ENCODE measurements around the gene ZBED5. TPM values are rescaled to one million over a fixed set of nuclear protein-coding genes. Genes with fewer than 3 reads are reported as not detected.

Gene ZBED5
- total and polyA plus RNA-seq, 9 of the 15 experiments (the other 6 are each of a cell fraction or from before 2014, with no cell fraction given), result 12.4 to 70.7 (median 26.8) TPM

DNA sequence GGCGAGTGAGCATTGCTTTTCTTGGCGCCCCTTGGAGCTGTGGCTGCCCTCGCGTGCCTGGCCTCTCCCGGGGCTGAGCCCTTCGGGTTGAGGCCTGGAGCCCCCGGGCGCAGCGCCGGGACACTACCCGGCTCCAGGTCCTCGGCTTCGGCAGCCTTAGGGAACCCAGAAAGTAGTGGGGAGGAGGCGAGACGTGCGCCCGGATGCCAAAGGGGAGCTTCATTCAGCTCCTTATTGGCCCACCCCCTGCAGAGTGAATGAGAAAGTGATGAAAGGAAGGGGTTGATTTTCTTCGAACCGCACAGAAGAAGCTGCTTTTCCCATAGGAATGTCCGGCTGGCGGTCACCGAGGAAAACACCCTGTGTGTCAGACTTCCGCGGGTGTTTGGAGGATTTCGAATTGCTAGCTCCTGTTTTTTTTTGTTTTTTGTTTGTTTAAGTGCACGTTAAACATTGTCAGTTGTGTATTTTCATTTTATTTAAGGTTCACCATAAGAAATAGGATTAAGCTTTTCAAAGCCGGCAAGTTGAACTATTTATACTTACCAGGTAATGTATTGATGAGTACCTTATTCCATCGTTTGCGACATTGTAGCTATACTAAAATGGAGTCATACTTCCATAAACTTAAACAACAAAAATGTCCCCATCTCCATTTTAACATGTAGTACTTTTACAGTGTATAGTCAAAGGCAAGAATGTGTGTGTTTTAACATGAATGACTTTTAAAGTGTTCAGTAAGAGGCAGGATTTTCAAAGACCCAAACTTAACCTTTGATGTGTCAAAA, 48.3 kb downstream of the ZBED5 start (continued):
- TF ChIP-seq, protein P1, sequence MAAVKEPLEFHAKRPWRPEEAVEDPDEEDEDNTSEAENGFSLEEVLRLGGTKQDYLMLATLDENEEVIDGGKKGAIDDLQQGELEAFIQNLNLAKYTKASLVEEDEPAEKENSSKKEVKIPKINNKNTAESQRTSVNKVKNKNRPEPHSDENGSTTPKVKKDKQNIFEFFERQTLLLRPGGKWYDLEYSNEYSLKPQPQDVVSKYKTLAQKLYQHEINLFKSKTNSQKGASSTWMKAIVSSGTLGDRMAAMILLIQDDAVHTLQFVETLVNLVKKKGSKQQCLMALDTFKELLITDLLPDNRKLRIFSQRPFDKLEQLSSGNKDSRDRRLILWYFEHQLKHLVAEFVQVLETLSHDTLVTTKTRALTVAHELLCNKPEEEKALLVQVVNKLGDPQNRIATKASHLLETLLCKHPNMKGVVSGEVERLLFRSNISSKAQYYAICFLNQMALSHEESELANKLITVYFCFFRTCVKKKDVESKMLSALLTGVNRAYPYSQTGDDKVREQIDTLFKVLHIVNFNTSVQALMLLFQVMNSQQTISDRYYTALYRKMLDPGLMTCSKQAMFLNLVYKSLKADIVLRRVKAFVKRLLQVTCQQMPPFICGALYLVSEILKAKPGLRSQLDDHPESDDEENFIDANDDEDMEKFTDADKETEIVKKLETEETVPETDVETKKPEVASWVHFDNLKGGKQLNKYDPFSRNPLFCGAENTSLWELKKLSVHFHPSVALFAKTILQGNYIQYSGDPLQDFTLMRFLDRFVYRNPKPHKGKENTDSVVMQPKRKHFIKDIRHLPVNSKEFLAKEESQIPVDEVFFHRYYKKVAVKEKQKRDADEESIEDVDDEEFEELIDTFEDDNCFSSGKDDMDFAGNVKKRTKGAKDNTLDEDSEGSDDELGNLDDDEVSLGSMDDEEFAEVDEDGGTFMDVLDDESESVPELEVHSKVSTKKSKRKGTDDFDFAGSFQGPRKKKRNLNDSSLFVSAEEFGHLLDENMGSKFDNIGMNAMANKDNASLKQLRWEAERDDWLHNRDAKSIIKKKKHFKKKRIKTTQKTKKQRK (IDR thresholded peaks at IDR 0.05; ENCODE audit: borderline replicate concordance, low read depth, low read length), result no peak
- TF ChIP-seq CC2D1A (IDR thresholded peaks at IDR 0.05) (no peak), ZNF347 (CRISPR knock-in tag; IDR thresholded peaks at IDR 0.05; ENCODE audit: low read depth) (0 out of 2 replicates have a peak, but pooled peaks have one; percentile 17), MYBL2 (IDR thresholded peaks at IDR 0.05; ENCODE audit: low read depth) (no peak), MYBL2 (CRISPR knock-in tag; IDR thresholded peaks at IDR 0.05; ENCODE audit: borderline replicate concordance) (no peak), SIN3A (IDR thresholded peaks at IDR 0.05; ENCODE audit: borderline replicate concordance in 2 of 2, control insufficient read depth in 1 of 2, low read depth in 2 of 2, low read length in 2 of 2) (no peak), SMAD4 (CRISPR knock-in tag; conservative IDR thresholded peaks at IDR 0.05) (0 out of 2 replicates have a peak, but pooled peaks have one; percentile 12), ELF4 (CRISPR knock-in tag; IDR thresholded peaks at IDR 0.05) (no peak), ZNF695 (CRISPR knock-in tag; IDR thresholded peaks at IDR 0.05) (no peak), ZSCAN32 (CRISPR knock-in tag; IDR thresholded peaks at IDR 0.05) (no peak), E2F3 (CRISPR knock-in tag; IDR thresholded peaks at IDR 0.05) (no peak; the same call in 1 of the 2 replicates), FOXP1 (CRISPR knock-in tag; IDR thresholded peaks at IDR 0.05) (no peak), SMARCA4 (IDR thresholded peaks at IDR 0.05) (no peak; the same call in 1 of the 2 replicates), NR2C2 (CRISPR knock-in tag; IDR thresholded peaks at IDR 0.05) (0 out of 2 replicates have a peak, but pooled peaks have one; percentile 18), NR2C2 (tag; IDR thresholded peaks at IDR 0.05) (peak; percentile 46), SIRT6 (IDR thresholded peaks at IDR 0.05; ENCODE audit: low read depth, low read length) (no peak), FIP1L1 (IDR thresholded peaks at IDR 0.05; ENCODE audit: low read depth, low read length, poor library complexity, severe bottlenecking) (no peak)
- TF ChIP-seq, protein P2, sequence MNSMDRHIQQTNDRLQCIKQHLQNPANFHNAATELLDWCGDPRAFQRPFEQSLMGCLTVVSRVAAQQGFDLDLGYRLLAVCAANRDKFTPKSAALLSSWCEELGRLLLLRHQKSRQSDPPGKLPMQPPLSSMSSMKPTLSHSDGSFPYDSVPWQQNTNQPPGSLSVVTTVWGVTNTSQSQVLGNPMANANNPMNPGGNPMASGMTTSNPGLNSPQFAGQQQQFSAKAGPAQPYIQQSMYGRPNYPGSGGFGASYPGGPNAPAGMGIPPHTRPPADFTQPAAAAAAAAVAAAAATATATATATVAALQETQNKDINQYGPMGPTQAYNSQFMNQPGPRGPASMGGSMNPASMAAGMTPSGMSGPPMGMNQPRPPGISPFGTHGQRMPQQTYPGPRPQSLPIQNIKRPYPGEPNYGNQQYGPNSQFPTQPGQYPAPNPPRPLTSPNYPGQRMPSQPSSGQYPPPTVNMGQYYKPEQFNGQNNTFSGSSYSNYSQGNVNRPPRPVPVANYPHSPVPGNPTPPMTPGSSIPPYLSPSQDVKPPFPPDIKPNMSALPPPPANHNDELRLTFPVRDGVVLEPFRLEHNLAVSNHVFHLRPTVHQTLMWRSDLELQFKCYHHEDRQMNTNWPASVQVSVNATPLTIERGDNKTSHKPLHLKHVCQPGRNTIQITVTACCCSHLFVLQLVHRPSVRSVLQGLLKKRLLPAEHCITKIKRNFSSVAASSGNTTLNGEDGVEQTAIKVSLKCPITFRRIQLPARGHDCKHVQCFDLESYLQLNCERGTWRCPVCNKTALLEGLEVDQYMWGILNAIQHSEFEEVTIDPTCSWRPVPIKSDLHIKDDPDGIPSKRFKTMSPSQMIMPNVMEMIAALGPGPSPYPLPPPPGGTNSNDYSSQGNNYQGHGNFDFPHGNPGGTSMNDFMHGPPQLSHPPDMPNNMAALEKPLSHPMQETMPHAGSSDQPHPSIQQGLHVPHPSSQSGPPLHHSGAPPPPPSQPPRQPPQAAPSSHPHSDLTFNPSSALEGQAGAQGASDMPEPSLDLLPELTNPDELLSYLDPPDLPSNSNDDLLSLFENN (IDR thresholded peaks at IDR 0.05; ENCODE audit: low read depth in 2 of 2, low read length in 2 of 2), result no peak
- TF ChIP-seq, protein P3, sequence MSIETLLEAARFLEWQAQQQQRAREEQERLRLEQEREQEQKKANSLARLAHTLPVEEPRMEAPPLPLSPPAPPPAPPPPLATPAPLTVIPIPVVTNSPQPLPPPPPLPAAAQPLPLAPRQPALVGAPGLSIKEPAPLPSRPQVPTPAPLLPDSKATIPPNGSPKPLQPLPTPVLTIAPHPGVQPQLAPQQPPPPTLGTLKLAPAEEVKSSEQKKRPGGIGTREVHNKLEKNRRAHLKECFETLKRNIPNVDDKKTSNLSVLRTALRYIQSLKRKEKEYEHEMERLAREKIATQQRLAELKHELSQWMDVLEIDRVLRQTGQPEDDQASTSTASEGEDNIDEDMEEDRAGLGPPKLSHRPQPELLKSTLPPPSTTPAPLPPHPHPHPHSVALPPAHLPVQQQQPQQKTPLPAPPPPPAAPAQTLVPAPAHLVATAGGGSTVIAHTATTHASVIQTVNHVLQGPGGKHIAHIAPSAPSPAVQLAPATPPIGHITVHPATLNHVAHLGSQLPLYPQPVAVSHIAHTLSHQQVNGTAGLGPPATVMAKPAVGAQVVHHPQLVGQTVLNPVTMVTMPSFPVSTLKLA (conservative IDR thresholded peaks at IDR 0.05), result no peak; a peak in 1 of 4 replicates
